AG10803 (cell line): ENCODE results near the gene B4GALNT3.
A peak's percentile ranks its signal among the peaks of the same experiment; 100 is the strongest.

ENCODE experiments used
- DNase-seq: peaks from one replicate; pipeline ENCODE4 v3.0.0; 2010; ENCODE audit warnings: low read depth
- H3K4me3 ChIP-seq: 2 replicates; pipeline ENCODE4 v1.5.1; 2011; ENCODE audit warnings: mild to moderate bottlenecking, low read length, control low read depth
- TF ChIP-seq, protein P1 (sequence below): conservative IDR thresholded peaks from 2 replicates; pipeline ENCODE4 v1.5.1; 2011; ENCODE audit warnings: mild to moderate bottlenecking, low read length, control low read depth, inconsistent platforms

Gene B4GALNT3

DNA sequence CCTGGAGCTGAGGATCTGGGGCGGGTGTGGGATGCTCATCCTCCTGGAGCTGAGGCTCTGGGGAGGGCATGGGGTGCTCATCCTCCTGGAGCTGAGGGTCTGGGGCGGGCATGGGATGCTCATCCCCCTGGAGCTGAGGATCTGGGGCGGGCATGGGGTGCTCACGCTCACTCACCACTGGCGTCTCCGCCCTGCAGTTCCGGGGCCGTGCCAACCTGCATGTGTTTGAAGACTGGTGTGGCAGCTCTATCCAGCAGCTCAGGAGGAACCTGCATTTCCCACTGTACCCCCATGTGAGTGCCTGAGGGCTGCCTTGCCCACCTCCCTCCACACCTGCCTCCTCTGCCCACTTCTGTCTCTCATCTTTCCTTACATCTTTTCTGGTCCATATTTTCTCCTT is 84.4 kb downstream of the B4GALNT3 start:
- TF ChIP-seq, protein P1, sequence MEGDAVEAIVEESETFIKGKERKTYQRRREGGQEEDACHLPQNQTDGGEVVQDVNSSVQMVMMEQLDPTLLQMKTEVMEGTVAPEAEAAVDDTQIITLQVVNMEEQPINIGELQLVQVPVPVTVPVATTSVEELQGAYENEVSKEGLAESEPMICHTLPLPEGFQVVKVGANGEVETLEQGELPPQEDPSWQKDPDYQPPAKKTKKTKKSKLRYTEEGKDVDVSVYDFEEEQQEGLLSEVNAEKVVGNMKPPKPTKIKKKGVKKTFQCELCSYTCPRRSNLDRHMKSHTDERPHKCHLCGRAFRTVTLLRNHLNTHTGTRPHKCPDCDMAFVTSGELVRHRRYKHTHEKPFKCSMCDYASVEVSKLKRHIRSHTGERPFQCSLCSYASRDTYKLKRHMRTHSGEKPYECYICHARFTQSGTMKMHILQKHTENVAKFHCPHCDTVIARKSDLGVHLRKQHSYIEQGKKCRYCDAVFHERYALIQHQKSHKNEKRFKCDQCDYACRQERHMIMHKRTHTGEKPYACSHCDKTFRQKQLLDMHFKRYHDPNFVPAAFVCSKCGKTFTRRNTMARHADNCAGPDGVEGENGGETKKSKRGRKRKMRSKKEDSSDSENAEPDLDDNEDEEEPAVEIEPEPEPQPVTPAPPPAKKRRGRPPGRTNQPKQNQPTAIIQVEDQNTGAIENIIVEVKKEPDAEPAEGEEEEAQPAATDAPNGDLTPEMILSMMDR: no peak
- H3K4me3 ChIP-seq: no peak overlapping the region
- no peak for DNase-seq

GRCh38 chr12:544941-545635 is 85.3 kb downstream of the B4GALNT3 start:
- TF ChIP-seq, protein P1: no peak
- H3K4me3 ChIP-seq: no peak overlapping the region
- no peak for DNase-seq

- TF ChIP-seq, protein P1: no peak
- DNase-seq: no peak
Observed at GRCh38 chr12:545835-546234, 86.1 kb downstream of the B4GALNT3 start.

GRCh38 chr12:546265-546919 is 86.7 kb downstream of the B4GALNT3 start:
- H3K4me3 ChIP-seq: no peak overlapping the region
- TF ChIP-seq, protein P1: no peak
- no peak for DNase-seq

More at GRCh38 chr12:545835-546234, 86.1 kb downstream of the B4GALNT3 start:
- H3K4me3 ChIP-seq: no peak overlapping the region

- TF ChIP-seq, protein P1: peak; percentile 82
- peak overlapping the region; percentile 39 for H3K4me3 ChIP-seq
- peak; percentile 44 for DNase-seq
Observed at GRCh38 chr12:546920-547845, 87.4 kb downstream of the B4GALNT3 start.

- no peak overlapping the region for H3K4me3 ChIP-seq
- TF ChIP-seq, protein P1: no peak
- DNase-seq: no peak
Observed at GRCh38 chr12:547883-548470, 88.2 kb downstream of the B4GALNT3 start.
